PFSK-1 (cell line): ENCODE data around the gene POU2F1.

Experiments used
- POLR2AphosphoS5 ChIP-seq: IDR thresholded peaks from 2 replicates; pipeline ENCODE4 v1.6.1; 2012; ENCODE audit warnings: low read depth, mild to moderate bottlenecking, control low read depth, low read length, moderate library complexity
- REST ChIP-seq, 2 experiments: IDR thresholded peaks; 2 replicates each; pipeline versions ENCODE4 v1.6.1 to v1.8.0; 2011 to 2012; ENCODE audit warnings: low read depth in 2 of 2, low read length in 2 of 2, control low read depth in 1 of 2, inconsistent platforms in 1 of 2, mild to moderate bottlenecking in 1 of 2, moderate library complexity in 1 of 2; ENCODE audit not compliant: insufficient read depth in 1 of 2
- TAF1 ChIP-seq: IDR thresholded peaks from 2 replicates; pipeline ENCODE4 v1.6.1; 2012; ENCODE audit warnings: low read length, control low read depth, borderline replicate concordance; ENCODE audit not compliant: insufficient read depth

DNA sequence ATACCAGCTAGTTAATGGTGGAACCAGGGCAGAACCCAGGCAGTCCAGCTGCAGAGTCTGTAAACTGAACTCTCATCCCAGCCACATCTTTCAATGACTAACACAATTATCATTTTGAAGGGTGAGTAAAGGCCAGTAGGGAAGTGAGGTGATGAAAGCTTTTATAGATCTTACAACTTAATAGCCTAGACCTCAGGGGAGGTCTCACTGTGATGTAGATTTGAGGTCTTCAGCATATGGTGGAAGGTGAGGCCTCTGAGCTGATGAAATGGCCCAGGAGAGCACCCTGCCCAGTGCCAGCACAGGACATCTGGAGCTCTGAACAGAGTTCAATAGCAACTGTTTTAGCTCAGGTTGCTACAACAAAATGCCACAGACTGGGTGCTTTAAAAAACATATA is 44.8 kb upstream of the POU2F1 start:
- no peak for TF ChIP-seq TAF1
- no peak for TF ChIP-seq POLR2AphosphoS5
- TF ChIP-seq REST (IDR thresholded peaks at IDR 0.05; ENCODE audit: insufficient read depth in 1 of 2, low read depth in 2 of 2, low read length in 2 of 2), result no peak
